GM12874 (cell line): ENCODE measurements around the gene HOXA3.

Experiments used
- CTCF ChIP-seq: IDR thresholded peaks from 2 replicates; pipeline ENCODE4 v1.5.1; 2011; ENCODE audit warnings: low read depth, mild to moderate bottlenecking, control low read depth, low read length, moderate library complexity; ENCODE audit not compliant: insufficient read depth

The HOXA3 gene

DNA sequence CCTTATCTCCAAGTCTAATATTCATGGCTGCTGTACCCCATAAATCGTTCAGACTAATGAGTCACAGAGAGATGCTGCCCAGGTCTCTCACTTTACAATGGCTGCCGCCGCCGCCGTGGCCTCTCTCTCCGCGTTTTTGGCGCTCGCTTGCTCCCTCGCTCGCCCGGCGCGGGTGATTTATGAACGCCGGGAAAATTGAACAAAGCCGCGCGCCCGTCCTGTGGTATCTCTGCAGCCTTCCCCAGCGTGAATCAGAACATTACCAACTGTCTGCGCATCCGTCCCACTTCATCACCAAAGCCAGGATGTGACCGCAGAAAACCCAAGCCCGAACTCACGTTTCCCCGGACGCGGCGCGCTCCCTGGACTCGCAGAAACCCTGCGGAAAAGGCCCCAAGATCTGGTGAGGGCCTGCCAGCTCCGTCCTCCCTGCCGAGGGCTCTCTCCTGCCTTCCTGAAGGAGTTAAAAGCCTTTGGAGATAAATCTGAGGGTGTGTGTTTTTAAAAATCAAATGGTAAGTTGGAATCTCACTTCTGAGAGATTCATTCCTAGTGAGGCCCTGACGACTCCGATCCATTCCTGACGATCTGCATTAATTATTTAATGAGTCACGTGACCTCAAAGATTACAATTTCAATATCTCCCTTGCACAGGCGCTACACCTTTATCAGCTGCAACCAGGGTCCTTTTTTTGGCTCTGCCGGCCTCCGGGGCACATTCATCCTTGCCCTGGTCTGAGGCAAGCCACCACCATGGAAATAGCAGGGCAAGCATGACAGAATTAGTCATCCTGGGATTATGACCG lies 28.1 kb downstream of the HOXA3 start:
- no peak for TF ChIP-seq CTCF

GRCh38 chr7:27123477-27124053 lies 28.8 kb downstream of the HOXA3 start:
- no peak for TF ChIP-seq CTCF

DNA sequence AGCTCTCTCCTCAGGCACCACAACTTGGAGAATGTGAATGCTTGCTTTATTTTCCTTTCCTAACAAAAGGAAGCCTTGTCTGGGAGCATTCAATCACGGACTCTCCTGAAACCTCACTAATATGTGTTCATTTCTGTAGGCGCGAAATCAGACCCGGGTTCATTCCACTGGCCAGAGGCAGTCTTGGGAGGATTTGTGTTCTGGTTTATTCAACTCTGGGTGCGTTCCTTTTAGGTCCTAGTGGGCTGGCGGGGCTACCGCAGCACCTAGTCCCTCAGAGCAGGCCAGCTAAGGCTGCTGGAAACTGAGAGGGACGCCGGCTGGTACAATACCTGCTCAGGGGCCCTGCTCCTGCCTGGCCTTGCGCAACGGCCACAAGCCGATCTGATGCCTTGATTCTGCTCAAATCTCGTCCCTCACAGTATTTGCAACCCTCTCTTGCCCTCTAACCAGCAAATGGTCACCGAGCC lies 29.3 kb downstream of the HOXA3 start:
- TF ChIP-seq CTCF: no peak

DNA sequence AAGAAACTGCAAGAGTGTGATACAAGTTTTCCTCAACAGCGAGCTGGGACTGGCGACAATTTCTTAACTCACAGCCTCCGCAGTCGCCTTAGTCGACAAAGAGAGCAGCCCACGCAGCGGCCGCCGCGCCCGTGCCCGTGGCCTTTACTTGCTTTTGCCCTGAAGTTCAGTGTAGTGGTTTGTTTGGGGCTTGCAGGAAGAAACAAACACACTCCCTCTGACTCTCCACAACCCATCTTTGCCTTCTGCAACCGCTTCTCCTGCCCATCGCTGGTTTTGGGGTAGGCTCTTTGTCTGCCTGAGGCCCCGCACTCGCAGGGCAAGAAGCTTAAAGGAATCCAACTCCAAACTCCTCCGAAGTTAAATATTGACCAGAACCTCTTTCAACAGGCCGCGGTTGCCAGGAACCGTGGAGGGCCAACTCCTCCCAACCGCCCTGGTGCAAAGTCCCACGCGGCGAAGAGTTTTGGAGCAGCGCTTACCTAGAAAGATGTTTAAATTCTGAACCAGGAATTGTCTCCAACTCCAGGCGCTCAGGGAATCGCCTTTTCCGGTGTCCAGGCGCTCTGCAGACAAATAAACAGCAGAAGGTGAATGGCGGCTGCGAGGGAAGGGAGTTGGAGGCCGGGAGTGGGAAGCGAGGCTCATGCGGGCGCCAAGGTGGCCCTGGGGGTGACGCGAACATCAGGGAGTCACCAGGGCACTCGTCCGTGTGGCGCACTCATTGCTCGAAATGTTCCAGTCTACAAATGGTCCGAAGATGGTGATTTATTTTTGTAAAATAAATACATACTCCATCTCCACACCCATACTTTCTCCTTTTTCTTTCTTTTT lies 30.1 kb downstream of the HOXA3 start:
- TF ChIP-seq CTCF: no peak

- TF ChIP-seq CTCF: no peak
Observed at GRCh38 chr7:27121684-27122076, 30.7 kb downstream of the HOXA3 start.

DNA sequence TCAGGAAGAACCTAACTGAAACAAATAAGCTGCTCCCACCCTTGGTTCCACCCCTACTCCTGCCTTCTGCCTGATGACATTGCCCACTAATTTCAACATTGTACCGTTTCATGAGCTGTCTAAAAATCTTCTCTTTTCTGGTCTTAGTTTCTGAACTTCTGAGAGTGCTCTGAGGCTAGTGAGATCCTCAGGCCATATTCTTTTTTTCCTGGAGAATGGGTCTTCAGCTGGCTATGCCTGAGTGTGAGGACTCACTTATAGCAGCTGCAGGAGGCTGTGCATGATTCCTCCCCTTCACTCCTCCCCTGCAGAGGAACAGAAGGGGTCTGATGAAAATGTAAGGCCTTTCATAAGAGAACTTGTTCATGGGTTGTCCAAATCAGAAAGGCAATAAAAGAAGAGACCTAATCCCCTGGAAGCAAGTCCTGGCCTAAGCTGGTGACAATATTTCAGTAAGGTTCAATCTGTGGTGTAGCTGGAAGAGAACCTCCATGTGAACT lies 32.9 kb downstream of the HOXA3 start:
- no peak for TF ChIP-seq CTCF

DNA sequence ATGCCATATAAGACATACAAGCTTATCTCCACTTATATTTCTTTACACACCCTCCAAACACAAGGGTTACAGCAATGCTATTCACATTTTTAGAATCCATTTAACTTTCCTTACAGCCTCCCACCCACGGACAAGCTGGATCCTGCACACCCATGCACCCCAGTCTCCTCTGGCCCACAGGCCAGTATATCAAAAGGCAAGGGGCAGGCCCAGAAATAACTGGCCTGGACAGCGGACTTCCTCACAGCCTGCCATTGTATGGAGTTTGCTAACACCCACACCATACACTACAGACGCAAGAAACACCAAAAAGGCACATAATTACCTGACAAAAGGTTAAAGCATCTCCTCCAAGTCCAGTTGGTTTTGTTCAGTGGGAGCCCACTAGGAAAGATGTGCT lies 33.8 kb downstream of the HOXA3 start:
- no peak for TF ChIP-seq CTCF
